ENCODE results near the gene HOXA13. TPM values are rescaled to one million over a fixed set of nuclear protein-coding genes. Genes with fewer than 3 reads are reported as not detected.

The HOXA13 gene
- total RNA-seq, 1 experiment from 2014 or later, result 1.3 TPM

GRCh38 chr7:27229448-27229847 is 29.6 kb upstream of the HOXA13 start:
- CTCF ChIA-PET, result interaction anchor here (0.6 kb wide), 2 partner anchors 281 to 892 kb away, joined by 6 to 7 read pairs; no protein-coding TSS in a partner anchor
- H3K4me3 Mint-ChIP-seq (ENCODE audit: low read depth, unreplicated experiment), result no peak overlapping the region
- no peak for TF ChIP-seq CTCF (IDR thresholded peaks at IDR 0.05; ENCODE audit: unreplicated experiment)
- H3K36me3 Mint-ChIP-seq (ENCODE audit: insufficient read depth, unreplicated experiment), result no peaks in the 10 kb centered on the region
- BruUV-seq (replicated peaks), result no TSS peak
- H3K9me3 Mint-ChIP-seq (ENCODE audit: low read depth, unreplicated experiment), result no peaks in the 10 kb centered on the region
- DNase-seq, result no peak
- no peak overlapping the region for H3K27ac Mint-ChIP-seq (ENCODE audit: unreplicated experiment)
- intact Hi-C loops (cut with micrococcal nuclease; ENCODE audit: unreplicated experiment), result no loop called here
- peaks cover 30% of the 10 kb centered on the region for H3K27me3 Mint-ChIP-seq (ENCODE audit: unreplicated experiment)
- H3K4me1 Mint-ChIP-seq (ENCODE audit: low read depth, unreplicated experiment), result peaks cover 7% of the 10 kb centered on the region

- DNase-seq, result peak; percentile 47
- no peaks in the 10 kb centered on the region for H3K9me3 Mint-ChIP-seq (ENCODE audit: low read depth, unreplicated experiment)
- peaks cover 70% of the 10 kb centered on the region for H3K27me3 Mint-ChIP-seq (ENCODE audit: unreplicated experiment)
- H3K4me3 Mint-ChIP-seq (ENCODE audit: low read depth, unreplicated experiment), result peak overlapping the region; percentile 62
- intact Hi-C loops (cut with micrococcal nuclease; ENCODE audit: unreplicated experiment), result no loop called here
- H3K36me3 Mint-ChIP-seq (ENCODE audit: insufficient read depth, unreplicated experiment), result no peaks in the 10 kb centered on the region
- H3K4me1 Mint-ChIP-seq (ENCODE audit: low read depth, unreplicated experiment), result peaks cover 7% of the 10 kb centered on the region
- H3K27ac Mint-ChIP-seq (ENCODE audit: unreplicated experiment), result no peak overlapping the region
- TF ChIP-seq CTCF (IDR thresholded peaks at IDR 0.05; ENCODE audit: unreplicated experiment), result no peak
- no TSS peak for BruUV-seq (replicated peaks)
- CTCF ChIA-PET, result no interaction called here
These were observed 25.4 kb upstream of the HOXA13 start for GRCh38 chr7:27224983-27225934.

GRCh38 chr7:27223941-27224575 is 24.2 kb upstream of the HOXA13 start:
- Mint-ChIP-seq H3K36me3 (ENCODE audit: insufficient read depth, unreplicated experiment) (no peaks in the 10 kb centered on the region), H3K27me3 (ENCODE audit: unreplicated experiment) (peaks cover 82% of the 10 kb centered on the region), H3K4me1 (ENCODE audit: low read depth, unreplicated experiment) (peaks cover 7% of the 10 kb centered on the region), H3K27ac (ENCODE audit: unreplicated experiment) (no peak overlapping the region), H3K9me3 (ENCODE audit: low read depth, unreplicated experiment) (no peaks in the 10 kb centered on the region), H3K4me3 (ENCODE audit: low read depth, unreplicated experiment) (no peak overlapping the region)
- CTCF ChIA-PET, result no interaction called here
- BruUV-seq (replicated peaks), result no TSS peak
- no peak for DNase-seq
- no peak for TF ChIP-seq CTCF (IDR thresholded peaks at IDR 0.05; ENCODE audit: unreplicated experiment)
- intact Hi-C loops (cut with micrococcal nuclease; ENCODE audit: unreplicated experiment), result no loop called here

GRCh38 chr7:27221201-27221797 is 21.4 kb upstream of the HOXA13 start:
- DNase-seq, result no peak
- CTCF ChIA-PET, result no interaction called here
- intact Hi-C loops (cut with micrococcal nuclease; ENCODE audit: unreplicated experiment), result no loop called here
- H3K36me3 Mint-ChIP-seq (ENCODE audit: insufficient read depth, unreplicated experiment), result no peaks in the 10 kb centered on the region
- peaks cover 94% of the 10 kb centered on the region for H3K27me3 Mint-ChIP-seq (ENCODE audit: unreplicated experiment)
- H3K4me3 Mint-ChIP-seq (ENCODE audit: low read depth, unreplicated experiment), result no peak overlapping the region
- BruUV-seq (replicated peaks), result no TSS peak
- peaks cover 7% of the 10 kb centered on the region for H3K4me1 Mint-ChIP-seq (ENCODE audit: low read depth, unreplicated experiment)
- no peak for TF ChIP-seq CTCF (IDR thresholded peaks at IDR 0.05; ENCODE audit: unreplicated experiment)
- H3K9me3 Mint-ChIP-seq (ENCODE audit: low read depth, unreplicated experiment), result no peaks in the 10 kb centered on the region
- H3K27ac Mint-ChIP-seq (ENCODE audit: unreplicated experiment), result no peak overlapping the region

Measured in Calu3 (cell line).